GDM1 (cell line): ENCODE data around the gene TTC36.
A peak's percentile ranks its signal among the peaks of the same experiment; 100 is the strongest.
"Not testable (repeated sequence)": the region's sequence is repeated elsewhere in the genome, so short reads cannot be mapped to it uniquely, and the experiment has no call there.

ENCODE experiments used
- DNase-seq: peaks from one replicate; lab custom pipeline; 2025; lab: John Stamatoyannopoulos, UW

Gene TTC36, protein sequence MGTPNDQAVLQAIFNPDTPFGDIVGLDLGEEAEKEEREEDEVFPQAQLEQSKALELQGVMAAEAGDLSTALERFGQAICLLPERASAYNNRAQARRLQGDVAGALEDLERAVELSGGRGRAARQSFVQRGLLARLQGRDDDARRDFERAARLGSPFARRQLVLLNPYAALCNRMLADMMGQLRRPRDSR

DNA sequence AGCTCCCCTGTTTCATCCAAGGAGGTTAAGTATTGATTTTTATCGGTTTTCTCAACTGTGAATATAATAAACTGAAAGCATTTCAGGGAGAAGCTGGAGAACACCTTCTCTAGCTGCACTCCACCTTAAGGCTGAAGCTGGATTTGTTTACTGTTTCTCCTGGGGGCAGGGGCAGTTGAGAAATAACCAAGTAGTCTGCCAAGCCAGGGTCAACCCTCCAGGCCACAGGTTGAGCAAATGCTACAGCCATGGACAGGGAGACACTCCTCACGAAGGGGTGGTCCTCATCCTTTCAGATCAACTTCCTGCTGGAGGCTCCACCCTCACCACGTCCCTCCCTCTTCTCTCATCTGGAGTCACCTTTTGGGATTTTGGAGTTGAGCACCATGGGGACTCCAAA, at the start of gene TTC36:
TTC36 (plus strand) TSS at position 366 of the 400 bp plus-strand sequence; CDS start at position 387, 21 bp downstream.
- DNase-seq, result no peak

DNA sequence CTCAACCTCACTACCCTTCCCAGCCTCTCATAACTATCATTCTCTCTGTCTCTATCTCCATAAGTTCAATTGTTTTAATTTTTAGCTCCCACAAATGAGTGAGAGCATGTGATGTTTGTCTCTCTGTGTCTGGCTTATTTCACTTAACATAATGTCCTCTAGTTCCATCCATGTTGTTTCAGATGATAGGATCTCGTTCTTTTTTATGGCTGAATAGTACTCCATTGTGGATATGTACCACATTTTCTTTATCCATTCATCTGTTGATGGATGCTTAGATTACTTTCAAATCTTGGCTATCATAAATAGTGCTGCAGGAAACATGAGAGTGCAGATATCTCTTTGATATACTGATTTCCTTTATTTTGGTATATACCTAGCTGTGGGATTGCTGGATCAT, 46.0 kb upstream of the TTC36 start:
- not testable (repeated sequence) for DNase-seq

DNA sequence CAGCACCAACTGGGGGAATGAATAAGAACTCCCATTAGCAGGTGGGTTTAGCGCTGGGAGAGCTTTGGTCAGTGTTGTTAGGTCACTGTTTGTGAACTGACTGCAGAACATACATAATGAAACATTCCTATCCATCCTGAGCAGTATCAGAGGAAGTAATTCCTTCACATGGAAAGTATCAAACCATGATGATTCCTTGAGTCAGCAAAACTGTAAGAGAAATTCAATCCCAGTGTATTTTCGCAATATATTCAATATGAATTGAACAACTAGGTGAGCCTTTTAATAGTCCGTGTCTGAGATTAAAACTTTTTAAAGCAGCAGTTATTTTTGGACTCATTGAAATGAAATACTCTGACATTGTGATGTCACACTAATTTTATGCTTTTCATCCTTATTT, 42.9 kb upstream of the TTC36 start:
- DNase-seq, result no peak

DNA sequence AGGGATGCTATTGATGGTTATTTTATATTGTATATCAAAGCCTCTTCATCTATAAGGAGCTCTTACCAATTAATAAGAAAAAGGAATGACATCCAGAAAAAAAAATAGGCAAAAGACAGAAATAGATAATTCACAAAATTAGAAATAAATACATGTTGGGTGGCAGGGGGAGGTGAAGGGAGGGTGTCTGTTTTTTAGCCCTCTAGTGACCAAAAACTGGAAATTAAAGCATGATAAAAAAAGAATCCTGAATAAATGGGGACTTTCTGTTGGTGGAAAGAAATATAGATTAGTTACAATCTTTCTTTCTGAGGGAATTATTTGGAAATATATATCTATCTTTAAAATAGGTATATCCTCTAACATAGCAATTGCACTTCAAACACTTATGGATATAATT, 42.0 kb upstream of the TTC36 start:
- DNase-seq, result no peak

DNA sequence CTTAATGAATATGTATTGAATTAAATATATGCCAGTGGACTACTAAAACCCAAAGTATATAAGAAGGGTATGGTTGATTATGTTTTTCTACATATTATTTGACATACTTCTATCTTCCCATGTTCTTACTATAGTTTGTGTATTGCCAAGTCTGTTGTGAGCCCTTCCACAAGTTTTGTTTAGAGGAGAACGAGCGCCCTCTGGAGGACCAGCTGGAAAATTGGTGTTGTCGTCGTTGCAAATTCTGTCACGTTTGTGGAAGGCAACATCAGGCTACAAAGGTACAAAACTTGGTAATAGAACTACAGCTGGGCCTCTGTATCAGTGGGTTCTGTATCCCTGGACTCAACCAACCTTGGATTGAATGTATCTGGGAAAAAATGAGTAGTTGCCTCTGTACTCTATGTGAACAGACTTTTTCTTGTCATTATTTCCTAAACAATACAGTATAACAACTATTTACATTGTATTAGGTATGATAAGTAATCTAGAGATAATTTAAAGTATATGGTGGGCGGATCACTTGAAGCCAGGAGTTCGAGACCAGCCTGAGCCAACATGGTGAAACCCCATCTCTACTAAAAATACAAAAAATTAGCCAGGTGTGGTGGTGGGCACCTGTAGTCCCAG, 38.7 kb upstream of the TTC36 start:
- DNase-seq, result peak; percentile 47

DNA sequence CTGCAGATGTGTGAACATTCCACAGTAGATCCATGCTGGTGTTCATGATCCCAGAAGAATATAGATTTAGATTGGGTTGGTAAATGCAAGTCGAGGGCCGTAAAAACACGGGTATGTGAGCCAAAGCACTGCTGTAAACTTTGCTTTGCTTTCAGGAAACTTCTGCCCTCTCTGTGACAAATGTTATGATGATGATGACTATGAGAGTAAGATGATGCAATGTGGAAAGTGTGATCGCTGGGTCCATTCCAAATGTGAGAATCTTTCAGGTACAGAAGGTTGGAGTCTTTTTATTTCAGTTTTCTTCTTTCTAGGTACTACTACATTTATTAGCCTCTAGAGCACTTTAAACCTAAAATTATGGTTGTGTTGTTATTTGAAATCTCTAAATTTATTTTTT, 36.2 kb upstream of the TTC36 start:
- DNase-seq, result no peak

DNA sequence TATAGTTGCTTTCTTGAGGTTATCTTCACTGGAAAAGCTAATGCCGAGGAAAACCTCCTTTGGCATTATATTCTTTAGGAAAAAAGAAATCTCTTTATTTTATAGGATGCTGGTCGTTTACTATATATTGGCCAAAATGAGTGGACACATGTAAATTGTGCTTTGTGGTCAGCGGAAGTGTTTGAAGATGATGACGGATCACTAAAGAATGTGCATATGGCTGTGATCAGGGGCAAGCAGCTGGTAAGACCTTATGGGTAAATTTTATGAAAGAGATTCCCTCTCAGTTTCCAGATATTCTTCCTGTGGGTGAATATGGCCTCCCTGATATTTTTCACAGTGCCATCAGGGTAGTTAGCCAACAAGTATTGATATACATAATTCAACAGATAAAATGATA, 29.4 kb upstream of the TTC36 start:
- DNase-seq, result no peak

DNA sequence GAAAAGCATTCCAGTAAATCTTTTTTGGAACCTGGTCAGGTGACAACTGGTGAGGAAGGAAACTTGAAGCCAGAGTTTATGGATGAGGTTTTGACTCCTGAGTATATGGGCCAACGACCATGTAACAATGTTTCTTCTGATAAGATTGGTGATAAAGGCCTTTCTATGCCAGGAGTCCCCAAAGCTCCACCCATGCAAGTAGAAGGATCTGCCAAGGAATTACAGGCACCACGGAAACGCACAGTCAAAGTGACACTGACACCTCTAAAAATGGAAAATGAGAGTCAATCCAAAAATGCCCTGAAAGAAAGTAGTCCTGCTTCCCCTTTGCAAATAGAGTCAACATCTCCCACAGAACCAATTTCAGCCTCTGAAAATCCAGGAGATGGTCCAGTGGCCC, 24.1 kb upstream of the TTC36 start:
- no peak for DNase-seq

DNA sequence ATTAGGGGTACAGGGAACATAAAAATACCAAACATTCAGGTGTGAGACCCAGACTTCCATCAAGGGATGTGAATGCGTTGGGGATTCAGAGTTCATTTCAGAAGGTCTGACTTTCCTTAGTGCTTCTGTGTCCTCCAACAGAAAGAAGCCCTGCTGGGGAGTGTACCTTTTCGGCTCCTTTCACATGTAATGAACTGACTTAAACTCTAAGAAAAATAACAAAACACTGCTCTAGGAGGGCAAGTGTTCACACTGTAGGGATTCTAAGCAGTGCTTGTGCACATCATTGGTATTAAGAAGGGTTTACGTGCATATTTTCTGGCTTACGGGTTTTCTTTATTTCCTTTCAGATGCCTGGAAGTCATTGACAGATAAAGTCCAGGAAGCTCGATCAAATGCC, 15.7 kb upstream of the TTC36 start:
- no peak for DNase-seq

DNA sequence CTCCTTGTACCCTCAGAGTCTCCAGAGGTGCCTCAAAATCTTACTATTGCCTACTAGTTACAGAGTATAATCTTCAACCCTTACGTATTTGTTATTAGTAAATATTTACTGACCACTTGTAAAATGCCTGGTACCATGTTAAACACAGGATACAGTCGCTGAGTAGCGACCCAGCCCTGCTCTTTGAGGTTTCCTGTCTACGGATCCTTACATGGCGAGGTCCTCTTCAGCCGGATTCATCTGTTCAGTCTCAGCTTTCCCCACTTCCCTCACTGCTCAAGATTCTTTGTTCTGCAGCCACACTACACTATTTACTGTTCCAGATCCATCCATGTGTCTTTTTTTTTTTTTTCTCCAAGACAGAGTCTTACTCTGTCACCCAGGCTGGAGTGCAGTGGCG, 13.2 kb upstream of the TTC36 start:
- DNase-seq, result peak; percentile 86

DNA sequence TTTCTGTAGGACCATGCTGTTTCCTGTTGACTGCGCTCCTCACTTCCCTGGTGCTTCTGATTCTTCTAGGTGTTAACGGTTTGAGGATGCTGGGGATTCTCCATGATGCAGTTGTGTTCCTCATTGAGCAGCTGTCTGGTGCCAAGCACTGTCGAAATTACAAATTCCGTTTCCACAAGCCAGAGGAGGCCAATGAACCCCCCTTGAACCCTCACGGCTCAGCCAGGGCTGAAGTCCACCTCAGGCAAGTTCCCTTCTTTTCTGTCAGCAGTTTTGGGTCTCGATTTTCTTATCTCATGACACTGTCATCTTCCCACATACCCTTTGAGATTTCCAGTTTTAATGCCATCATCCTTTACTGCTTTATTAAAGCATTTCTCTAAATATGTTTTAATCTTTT, 7.7 kb upstream of the TTC36 start:
- no peak for DNase-seq

DNA sequence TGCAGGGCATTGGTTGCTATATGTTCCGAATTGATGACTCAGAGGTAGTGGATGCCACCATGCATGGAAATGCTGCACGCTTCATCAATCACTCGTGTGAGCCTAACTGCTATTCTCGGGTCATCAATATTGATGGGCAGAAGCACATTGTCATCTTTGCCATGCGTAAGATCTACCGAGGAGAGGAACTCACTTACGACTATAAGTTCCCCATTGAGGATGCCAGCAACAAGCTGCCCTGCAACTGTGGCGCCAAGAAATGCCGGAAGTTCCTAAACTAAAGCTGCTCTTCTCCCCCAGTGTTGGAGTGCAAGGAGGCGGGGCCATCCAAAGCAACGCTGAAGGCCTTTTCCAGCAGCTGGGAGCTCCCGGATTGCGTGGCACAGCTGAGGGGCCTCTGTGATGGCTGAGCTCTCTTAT, 5.4 kb upstream of the TTC36 start:
- no peak for DNase-seq

DNA sequence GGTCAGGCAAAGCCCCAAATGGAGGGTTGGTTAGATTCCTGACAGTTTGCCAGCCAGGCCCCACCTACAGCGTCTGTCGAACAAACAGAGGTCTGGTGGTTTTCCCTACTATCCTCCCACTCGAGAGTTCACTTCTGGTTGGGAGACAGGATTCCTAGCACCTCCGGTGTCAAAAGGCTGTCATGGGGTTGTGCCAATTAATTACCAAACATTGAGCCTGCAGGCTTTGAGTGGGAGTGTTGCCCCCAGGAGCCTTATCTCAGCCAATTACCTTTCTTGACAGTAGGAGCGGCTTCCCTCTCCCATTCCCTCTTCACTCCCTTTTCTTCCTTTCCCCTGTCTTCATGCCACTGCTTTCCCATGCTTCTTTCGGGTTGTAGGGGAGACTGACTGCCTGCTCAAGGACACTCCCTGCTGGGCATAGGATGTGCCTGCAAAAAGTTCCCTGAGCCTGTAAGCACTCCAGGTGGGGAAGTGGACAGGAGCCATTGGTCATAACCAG, 4.7 kb upstream of the TTC36 start:
- no peak for DNase-seq

DNA sequence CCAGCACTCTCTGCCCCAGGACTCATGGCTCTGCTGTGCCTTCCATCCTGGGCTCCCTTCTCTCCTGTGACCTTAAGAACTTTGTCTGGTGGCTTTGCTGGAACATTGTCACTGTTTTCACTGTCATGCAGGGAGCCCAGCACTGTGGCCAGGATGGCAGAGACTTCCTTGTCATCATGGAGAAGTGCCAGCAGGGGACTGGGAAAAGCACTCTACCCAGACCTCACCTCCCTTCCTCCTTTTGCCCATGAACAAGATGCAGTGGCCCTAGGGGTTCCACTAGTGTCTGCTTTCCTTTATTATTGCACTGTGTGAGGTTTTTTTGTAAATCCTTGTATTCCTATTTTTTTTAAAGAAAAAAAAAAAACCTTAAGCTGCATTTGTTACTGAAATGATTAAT, 2.9 kb upstream of the TTC36 start:
- no peak for DNase-seq

DNA sequence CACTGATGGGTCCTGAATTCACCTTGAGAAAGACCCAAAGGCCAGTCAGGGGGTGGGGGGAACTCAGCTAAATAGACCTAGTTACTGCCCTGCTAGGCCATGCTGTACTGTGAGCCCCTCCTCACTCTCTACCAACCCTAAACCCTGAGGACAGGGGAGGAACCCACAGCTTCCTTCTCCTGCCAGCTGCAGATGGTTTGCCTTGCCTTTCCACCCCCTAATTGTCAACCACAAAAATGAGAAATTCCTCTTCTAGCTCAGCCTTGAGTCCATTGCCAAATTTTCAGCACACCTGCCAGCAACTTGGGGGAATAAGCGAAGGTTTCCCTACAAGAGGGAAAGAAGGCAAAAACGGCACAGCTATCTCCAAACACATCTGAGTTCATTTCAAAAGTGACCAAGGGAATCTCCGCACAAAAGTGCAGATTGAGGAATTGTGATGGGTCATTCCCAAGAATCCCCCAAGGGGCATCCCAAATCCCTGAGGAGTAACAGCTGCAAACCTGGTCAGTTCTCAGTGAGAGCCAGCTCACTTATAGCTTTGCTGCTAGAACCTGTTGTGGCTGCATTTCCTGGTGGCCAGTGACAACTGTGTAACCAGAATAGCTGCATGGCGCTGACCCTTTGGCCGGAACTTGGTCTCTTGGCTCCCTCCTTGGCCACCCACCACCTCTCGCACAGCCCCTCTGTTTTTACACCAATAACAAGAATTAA, 2.4 kb upstream of the TTC36 start:
- peak; percentile 58 for DNase-seq

DNA sequence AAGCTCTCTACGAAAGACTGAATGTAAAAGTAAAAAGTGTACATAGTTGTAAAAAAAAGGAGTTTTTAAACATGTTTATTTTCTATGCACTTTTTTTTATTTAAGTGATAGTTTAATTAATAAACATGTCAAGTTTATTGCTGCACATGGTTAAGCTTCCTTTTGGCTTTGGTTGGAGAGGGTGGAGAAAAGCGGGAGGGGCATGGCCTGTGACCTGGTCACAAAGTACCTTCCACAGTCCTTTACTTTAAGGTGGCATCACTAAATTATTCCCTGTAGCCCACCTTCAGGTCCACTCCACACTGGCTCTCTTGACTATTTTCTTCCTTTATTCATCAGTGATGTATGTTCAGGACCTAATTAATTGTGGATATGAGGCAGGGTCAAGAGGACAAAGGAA, 586 bp upstream of the TTC36 start:
- DNase-seq, result no peak

DNA sequence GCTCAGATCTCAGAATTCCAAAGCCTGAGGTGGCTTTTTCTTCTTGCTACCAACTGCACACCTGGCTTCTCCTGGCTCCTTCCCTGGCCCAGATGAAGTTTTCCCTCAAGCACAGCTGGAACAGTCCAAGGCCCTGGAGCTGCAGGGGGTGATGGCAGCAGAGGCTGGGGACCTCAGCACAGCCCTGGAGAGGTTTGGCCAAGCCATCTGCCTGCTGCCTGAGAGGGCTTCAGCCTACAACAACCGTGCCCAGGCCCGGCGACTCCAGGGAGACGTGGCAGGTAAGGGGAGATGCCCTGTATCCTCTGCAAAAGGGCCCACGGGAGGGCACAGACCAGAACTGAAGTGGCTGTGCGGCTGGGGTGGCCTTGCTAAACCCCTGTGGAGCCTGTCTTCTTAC, 1.2 kb downstream of the TTC36 start:
- DNase-seq, result no peak

DNA sequence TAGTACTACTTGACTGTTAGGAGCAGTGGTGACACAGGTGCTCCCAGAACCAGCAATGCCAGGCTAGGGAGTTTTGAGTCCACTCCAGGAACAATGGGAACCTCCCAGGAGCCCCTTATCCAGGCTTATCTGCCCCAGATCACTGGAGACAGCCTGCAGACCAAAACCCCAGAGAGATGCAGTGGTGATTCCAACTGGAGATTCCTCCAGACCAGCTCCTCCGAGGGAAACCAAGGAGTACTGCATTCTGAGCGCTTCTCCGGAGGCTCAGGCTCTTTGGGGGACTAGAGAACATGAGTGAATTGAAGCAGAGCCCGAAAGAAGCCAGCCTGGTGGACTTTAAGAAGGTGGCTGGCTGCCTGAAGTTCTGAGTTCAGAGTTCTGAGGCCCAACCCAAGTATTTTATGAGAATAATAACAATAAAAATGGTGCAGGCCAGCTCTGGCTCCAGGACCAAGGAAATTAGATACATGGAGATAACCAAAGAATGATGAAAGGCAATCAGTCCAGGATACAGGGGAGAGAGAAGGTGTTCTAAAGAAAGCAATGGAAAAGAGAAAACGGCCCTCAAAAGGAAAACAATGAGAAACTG, 2.4 kb downstream of the TTC36 start:
- no peak for DNase-seq

DNA sequence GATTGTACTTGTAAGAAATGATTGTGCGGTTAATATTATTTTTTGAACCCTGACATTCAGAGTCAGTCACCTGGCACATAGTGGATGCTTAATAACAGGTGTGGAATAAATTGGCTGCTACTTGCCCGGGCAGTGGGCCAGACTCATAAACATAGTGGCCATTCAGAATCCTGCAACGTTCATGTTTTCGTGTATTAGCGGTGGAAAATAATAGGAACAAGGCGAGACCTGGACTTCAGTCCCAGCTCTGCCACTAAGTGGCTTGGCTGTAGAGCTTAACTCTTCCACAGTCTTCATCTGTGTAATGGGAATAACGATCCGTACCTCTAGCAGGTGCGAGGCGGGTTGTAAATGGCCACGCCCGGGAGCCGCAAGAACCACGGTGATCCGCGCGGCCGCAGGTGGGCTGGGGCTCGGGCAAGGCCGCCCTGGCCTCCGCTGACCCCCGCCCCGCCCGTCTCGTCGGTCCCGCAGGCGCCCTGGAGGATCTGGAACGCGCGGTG, 3.0 kb downstream of the TTC36 start:
- no peak for DNase-seq

DNA sequence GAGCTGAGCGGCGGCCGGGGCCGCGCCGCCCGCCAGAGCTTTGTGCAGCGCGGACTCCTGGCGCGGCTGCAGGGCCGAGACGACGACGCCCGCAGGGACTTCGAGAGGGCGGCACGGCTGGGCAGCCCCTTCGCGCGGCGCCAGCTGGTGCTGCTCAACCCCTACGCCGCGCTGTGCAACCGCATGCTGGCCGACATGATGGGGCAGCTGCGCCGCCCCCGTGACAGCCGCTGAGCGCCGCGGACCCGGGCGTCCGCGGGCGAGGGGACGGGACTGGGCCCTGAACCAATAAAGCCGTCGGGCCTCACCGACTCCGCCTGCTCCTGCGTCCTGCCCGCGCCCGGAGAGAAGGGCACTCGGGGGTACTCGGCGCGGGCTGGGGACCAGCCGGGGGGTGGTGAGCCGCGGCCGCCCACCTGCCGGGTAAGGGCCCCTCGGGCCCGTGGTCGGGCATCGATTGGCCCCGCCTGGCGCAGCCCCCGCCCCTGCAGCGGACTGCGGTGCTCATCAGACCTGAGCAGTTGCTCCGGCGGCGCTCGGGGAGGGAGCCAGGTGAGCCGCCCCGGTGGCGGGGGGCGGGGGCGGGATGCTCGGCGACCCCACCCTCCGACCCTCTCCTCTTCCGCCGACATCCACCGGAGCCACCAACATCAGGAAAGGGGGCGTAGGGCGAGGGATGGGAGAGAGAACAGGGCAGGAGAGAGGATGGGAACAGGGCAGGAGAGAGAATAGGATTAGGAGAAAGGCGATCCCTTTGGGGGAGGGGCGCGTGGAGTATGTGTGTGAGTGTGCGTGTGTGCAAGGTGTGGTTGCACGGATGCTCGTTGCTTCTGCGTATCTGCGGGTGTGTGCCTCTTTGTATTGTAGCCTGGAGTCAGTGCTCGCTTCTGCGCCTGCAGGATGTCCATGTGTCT, 3.7 kb downstream of the TTC36 start, which contains the start of gene TMEM25:
TMEM25 (plus strand) TSS at position 510 of the 914 bp plus-strand sequence. CDS start 610 bp downstream, outside the sequence.
- peak; percentile 19 for DNase-seq

DNA sequence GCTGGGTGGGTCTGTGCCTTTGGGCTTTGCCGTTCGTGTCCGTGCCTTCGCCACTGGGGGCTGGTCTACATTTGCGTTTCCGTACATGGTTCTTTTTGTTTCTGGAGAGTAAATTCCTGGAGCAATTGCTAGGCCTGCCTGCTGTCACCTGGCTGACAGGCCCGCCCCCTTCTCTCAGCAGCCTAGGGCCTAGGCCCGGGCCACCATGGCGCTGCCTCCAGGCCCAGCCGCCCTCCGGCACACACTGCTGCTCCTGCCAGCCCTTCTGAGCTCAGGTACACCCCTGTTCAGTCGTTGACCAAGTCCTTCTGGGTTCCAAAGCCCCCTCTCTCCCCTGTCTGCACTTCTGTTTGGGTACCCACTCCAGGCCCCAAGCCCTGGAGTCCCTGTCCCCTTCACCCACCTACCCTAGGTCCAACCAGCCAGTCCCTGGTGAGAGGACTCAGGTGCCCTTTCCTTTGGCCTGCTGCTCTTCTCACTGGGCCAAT, 4.4 kb downstream of the TTC36 start:
- no peak for DNase-seq
